Astrocyte of the cerebellum (primary cell): ENCODE data around the gene PLCL1.
A peak's percentile ranks its signal among the peaks of the same experiment; 100 is the strongest.

Experiments used
- DNase-seq: peaks from one replicate; pipeline ENCODE4 v3.0.0-alpha.2; 2011; ENCODE audit warnings: low read depth
- H3K4me3 ChIP-seq: 2 replicates; pipeline ENCODE4 v1.5.1; 2011; ENCODE audit warnings: mild to moderate bottlenecking, low read depth, low read length, moderate library complexity
- CTCF ChIP-seq: IDR thresholded peaks from 2 replicates; pipeline ENCODE4 v1.5.1; 2012; ENCODE audit warnings: low read length, low read depth, moderate library complexity, mild to moderate bottlenecking; ENCODE audit errors: missing control alignments
- in situ Hi-C: cut with HindIII; loops from 2 replicates; pipeline ENCODE4 v1.10.0; 2017; ENCODE audit warnings: low sequenced_read_pairs

Gene PLCL1

GRCh38 chr2:197799068-197799467 is 5.3 kb upstream of the PLCL1 start:
- DNase-seq = no peak
- in situ Hi-C loops = no loop called here
- H3K4me3 ChIP-seq = no peak overlapping the region
- no peak for TF ChIP-seq CTCF

- in situ Hi-C loops = no loop called here
- DNase-seq = no peak
- no peak for TF ChIP-seq CTCF
- no peak overlapping the region for H3K4me3 ChIP-seq
Measured at GRCh38 chr2:197800091-197800490, 4.3 kb upstream of the PLCL1 start.

DNA sequence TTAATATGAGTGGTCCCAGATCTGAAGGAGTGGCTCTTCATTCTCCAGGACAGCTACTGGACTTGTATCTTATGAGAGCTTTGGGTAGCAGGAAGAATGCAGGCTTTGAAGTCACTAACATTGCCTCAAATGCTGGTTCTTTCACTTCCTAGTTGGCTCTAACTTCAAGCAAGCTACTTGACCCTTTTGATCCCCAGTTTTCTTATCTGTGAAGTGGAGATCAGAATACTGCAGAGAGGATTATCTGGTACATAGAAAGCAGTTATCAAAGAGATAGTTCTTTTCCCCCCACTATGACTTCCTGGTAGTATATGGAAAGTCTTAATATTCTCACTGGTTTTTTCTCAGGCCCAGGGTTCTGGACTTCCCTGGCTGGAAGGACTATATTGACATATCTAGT is 3.4 kb upstream of the PLCL1 start:
- no peak overlapping the region for H3K4me3 ChIP-seq
- no peak for DNase-seq
- in situ Hi-C loops = no loop called here
- TF ChIP-seq CTCF = no peak

DNA sequence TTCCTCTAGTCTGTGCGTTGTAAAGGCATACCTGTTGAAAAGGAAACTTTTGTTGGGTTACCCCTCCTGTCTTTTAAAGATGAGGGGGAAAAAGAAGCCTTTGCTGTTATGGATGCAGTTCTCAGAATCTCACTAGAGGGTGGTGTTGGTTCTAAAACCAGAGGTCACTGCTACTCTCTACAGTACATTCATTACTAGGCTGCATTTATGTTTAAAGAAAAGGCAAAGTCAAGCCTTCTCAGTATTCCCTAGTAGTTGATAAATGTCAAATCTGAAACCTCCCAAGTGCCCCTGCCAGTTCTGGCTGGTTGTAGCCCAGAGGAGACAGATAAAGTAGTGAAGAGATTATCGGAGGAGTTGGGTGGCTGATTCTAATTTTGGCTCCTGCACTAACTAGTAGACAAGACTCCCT is 1.4 kb upstream of the PLCL1 start:
- peak; percentile 55 for DNase-seq
- peak; percentile 85 for TF ChIP-seq CTCF
- H3K4me3 ChIP-seq = no peak overlapping the region
- in situ Hi-C loops = no loop called here

DNA sequence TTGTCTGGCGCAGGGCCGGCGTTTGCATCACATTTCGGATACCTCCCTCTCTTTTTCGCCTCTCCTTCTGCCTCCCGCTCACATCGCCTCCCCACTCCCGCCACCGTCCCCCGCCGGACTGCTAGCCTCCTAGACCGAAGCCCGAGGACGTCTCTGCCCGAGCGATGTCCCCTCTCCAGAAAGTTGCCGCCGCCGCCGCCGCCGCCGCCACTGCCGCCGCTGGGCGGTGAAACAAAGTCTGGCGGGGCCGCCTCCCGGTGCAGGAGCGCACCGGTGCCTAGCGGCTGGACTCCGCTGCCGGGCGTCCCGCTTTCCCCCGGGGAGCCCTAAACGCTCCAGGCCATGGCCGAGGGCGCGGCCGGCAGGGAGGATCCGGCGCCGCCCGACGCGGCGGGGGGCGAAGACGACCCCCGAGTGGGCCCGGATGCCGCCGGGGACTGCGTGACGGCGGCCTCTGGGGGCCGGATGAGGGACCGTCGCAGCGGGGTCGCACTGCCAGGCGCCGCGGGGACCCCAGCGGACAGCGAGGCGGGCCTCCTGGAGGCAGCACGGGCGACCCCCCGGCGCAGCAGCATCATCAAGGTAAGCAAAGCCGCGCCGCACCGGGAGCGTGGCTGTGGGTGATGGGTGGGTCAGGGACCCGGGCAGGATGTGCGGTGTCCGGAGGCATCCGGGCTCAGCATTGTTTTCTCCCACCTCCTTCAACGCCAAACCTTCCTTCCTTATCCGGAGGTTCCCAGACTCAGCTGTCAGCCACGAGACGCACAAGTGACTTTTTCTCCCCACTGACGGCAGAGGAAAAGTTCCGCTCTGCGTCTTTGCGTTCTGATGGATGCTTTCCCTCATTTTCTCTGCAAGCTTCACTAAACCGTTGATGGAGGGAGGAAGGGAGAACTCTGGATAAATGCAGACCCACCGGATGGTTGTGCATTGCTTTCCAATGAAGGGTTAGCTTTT is 643 bp downstream of the PLCL1 start:
- H3K4me3 ChIP-seq = peak overlapping the region; percentile 53
- no peak for TF ChIP-seq CTCF
- DNase-seq = no peak
- in situ Hi-C loops = no loop called here

DNA sequence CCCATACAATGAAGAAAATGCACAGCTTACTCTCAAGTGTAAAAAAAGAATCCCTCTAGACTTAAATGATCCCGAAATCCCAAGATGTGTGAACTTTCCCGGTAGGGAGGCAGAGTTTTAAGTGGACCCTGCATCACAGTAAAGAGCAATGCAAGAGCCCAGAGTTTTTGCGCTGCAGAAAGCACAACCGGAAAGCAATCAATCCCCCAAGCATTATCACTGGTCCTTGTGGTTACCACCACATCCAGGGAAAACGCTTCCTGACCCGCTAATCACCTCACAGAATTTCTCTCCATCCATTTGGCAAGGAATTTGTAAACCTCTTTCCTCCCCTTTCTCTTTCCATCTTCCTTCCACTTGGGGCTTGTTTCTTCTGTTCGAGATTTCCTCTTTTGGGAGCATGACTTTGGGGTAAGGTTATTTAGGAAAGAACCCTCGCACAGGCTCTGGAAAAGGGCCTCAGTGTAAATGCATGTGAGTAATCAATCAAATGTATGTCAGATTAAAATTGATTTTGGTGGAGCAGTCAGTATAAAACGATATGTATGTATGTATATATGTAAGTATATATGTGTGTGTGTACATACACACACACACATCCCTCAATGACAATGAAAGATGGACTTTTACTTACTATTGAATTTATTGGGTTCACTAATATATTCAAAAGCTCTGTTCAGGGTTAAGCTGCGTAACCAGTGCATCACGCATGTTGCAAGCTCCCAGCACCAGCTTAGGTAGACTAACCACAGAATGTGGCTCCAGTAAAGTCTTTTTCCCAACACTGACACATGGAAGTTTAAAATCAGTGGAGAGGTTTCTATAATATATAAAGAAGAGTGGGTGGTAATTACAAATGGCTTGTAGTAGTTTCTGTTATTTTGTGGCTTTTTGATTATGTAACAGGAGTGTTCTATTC is 1.6 kb downstream of the PLCL1 start:
- in situ Hi-C loops = no loop called here
- no peak for DNase-seq
- TF ChIP-seq CTCF = no peak
- H3K4me3 ChIP-seq = peak overlapping the region; percentile 53
